H1 (cell line): ENCODE data around the gene ATXN1L. TPM values are rescaled to one million over a fixed set of nuclear protein-coding genes. Genes with fewer than 3 reads are reported as not detected.

Experiments
- BCL11A ChIP-seq, 2 experiments: IDR thresholded peaks; one replicate each; pipeline ENCODE4 v1.6.1; 2011; ENCODE audit warnings: low read depth in 2 of 2, low read length in 2 of 2, mild to moderate bottlenecking in 2 of 2
- FOSL1 ChIP-seq: IDR thresholded peaks from 2 replicates; pipeline ENCODE4 v1.6.1; 2011; ENCODE audit warnings: mild to moderate bottlenecking, low read depth, low read length, moderate library complexity; ENCODE audit not compliant: insufficient read depth
- RBBP5 ChIP-seq: IDR thresholded peaks from 2 replicates; pipeline ENCODE4 v1.7.1; 2012; ENCODE audit warnings: low read depth, mild to moderate bottlenecking, inconsistent platforms, low read length, moderate library complexity, borderline replicate concordance
- TAF1 ChIP-seq: IDR thresholded peaks from 2 replicates; pipeline ENCODE4 v1.6.1; 2011; ENCODE audit warnings: mild to moderate bottlenecking, low read depth, low read length
- USF2 ChIP-seq: IDR thresholded peaks from 2 replicates; pipeline ENCODE4 v1.6.1; 2011; ENCODE audit warnings: low read length, improper control_type of control experiment
- polyA plus RNA-seq, 7 experiments: library from polyadenylated mRNA; depleted of rRNA in 3 of 7; stranded (reverse) in 5 of 7; unstranded in 2 of 7; fragments of >200 nt in 5 of 7; fragments of 200-250 nt in 2 of 7; gene quantifications; 1 replicate in 5 of 7; 2 replicates in 1 of 7; 4 replicates in 1 of 7; pipeline versions ENCODE4 v1.2.1 to v1.2.3, GENCODE V29; 2011 to 2013; ENCODE audit warnings: missing spikeins in 2 of 7, mixed read lengths in 2 of 7
- total RNA-seq: library from RNA; stranded (reverse); fragmentation: NEBNext Ultra II Directional; extraction: Animal tissue kit (Norgen Biotek cat#: 25700); gene quantifications from 2 replicates; pipeline ENCODE4 v1.2.1, GENCODE V29; 2021

The ATXN1L gene
- total and polyA plus RNA-seq, 2 of the 8 experiments (the other 6 are each of a cell fraction or from before 2014, with no cell fraction given): 12.1 to 23.8 TPM

- no peak for TF ChIP-seq USF2
- no peak for TF ChIP-seq TAF1
- no peak for TF ChIP-seq FOSL1
- TF ChIP-seq BCL11A (IDR thresholded peaks at IDR 0.05; ENCODE audit: low read depth in 2 of 2, low read length in 2 of 2): no peak
- no peak for TF ChIP-seq RBBP5
These were observed 33.1 kb downstream of the ATXN1L start (continued) for GRCh38 chr16:71878911-71879310.
